Activated CD4-positive, alpha-beta memory T cell treated with anti-CD3 and anti-CD28 coated beads for 36 hours (primary cell): ENCODE data around the gene PLA2G4F. TPM values are rescaled to one million over a fixed set of nuclear protein-coding genes. Genes with fewer than 3 reads are reported as not detected.

Experiments used
- CTCF ChIA-PET: fragments of 350-600 bp; sonication (Branson Sonifier 250); formaldehyde crosslinking; loops from one replicate; lab custom pipeline; 2021; ENCODE audit warnings: antibody characterized with exemption, inconsistent platforms; lab: Charles Lee
- POLR2A ChIA-PET: fragments of 350-600 bp; sonication (Branson Sonifier 250); formaldehyde crosslinking; loops from one replicate; lab custom pipeline; 2021; ENCODE audit warnings: antibody characterized with exemption; lab: Charles Lee
- DNase-seq: peaks from one replicate; pipeline ENCODE4 v3.0.0-alpha.2; 2020
- H3K27ac Mint-ChIP-seq: one replicate; pipeline ENCODE4 v1.8.0; 2021; ENCODE audit warnings: mixed read lengths
- H3K27me3 Mint-ChIP-seq: one replicate; pipeline ENCODE4 v1.8.0; 2021; ENCODE audit warnings: mixed read lengths
- H3K36me3 Mint-ChIP-seq: one replicate; pipeline ENCODE4 v1.8.0; 2021; ENCODE audit warnings: mixed read lengths
- H3K4me1 Mint-ChIP-seq: one replicate; pipeline ENCODE4 v1.8.0; 2021; ENCODE audit warnings: low read depth, mixed read lengths
- H3K4me3 Mint-ChIP-seq: one replicate; pipeline ENCODE4 v1.8.0; 2021; ENCODE audit warnings: mild to moderate bottlenecking, mixed read lengths
- H3K9me3 Mint-ChIP-seq: one replicate; pipeline ENCODE4 v1.8.0; 2021; ENCODE audit warnings: mixed read lengths
- intact Hi-C: fragments of 100-400 bp; cut with micrococcal nuclease; formaldehyde crosslinking; loops from one replicate; pipeline ENCODE4 v1.15.1; 2023
- total RNA-seq, 2 experiments: library from RNA; stranded (reverse); gene quantifications; one replicate each; pipeline ENCODE4 v1.2.3, GENCODE V29; 2021

The PLA2G4F gene
- total RNA-seq, 2 experiments from 2014 or later, result not detected

- no peak overlapping the region for H3K27ac Mint-ChIP-seq
- intact Hi-C loops, result no loop called here
- H3K4me1 Mint-ChIP-seq, result no peaks in the 10 kb centered on the region
- no peaks in the 10 kb centered on the region for H3K36me3 Mint-ChIP-seq
- ChIA-PET POLR2A (no interaction called here), CTCF (no interaction called here)
- no peaks in the 10 kb centered on the region for H3K27me3 Mint-ChIP-seq
- H3K4me3 Mint-ChIP-seq, result no peak overlapping the region
- no peaks in the 10 kb centered on the region for H3K9me3 Mint-ChIP-seq
- no peak for DNase-seq
Observed at GRCh38 chr15:42151736-42152135, 4.7 kb downstream of the PLA2G4F start.

- ChIA-PET CTCF (interaction anchor here (1.3 kb wide), 1 partner anchor 13 kb away, joined by 3 read pairs; no protein-coding TSS in a partner anchor), POLR2A (no interaction called here)
- H3K27me3 Mint-ChIP-seq, result no peaks in the 10 kb centered on the region
Observed at GRCh38 chr15:42151141-42151561, 5.3 kb downstream of the PLA2G4F start.

GRCh38 chr15:42150219-42150970 lies 6.0 kb downstream of the PLA2G4F start:
- intact Hi-C loops, result no loop called here
- Mint-ChIP-seq H3K4me1 (no peaks in the 10 kb centered on the region), H3K4me3 (no peak overlapping the region), H3K9me3 (no peaks in the 10 kb centered on the region), H3K27me3 (no peaks in the 10 kb centered on the region), H3K27ac (no peak overlapping the region), H3K36me3 (no peaks in the 10 kb centered on the region)
- POLR2A ChIA-PET, result no interaction called here
- no peak for DNase-seq
- CTCF ChIA-PET, result interaction anchor here (1.3 kb wide), 1 partner anchor 12 kb away, joined by 3 read pairs; no protein-coding TSS in a partner anchor

More at GRCh38 chr15:42151141-42151561, 5.3 kb downstream of the PLA2G4F start:
- no peak for DNase-seq
- H3K27ac Mint-ChIP-seq, result no peak overlapping the region
- H3K36me3 Mint-ChIP-seq, result no peaks in the 10 kb centered on the region
- H3K9me3 Mint-ChIP-seq, result no peaks in the 10 kb centered on the region
- no peaks in the 10 kb centered on the region for H3K4me1 Mint-ChIP-seq
- intact Hi-C loops, result no loop called here
- no peak overlapping the region for H3K4me3 Mint-ChIP-seq

GRCh38 chr15:42149493-42150218 lies 6.8 kb downstream of the PLA2G4F start:
- no peak for DNase-seq
- intact Hi-C loops, result no loop called here
- H3K9me3 Mint-ChIP-seq, result no peaks in the 10 kb centered on the region
- H3K27me3 Mint-ChIP-seq, result no peaks in the 10 kb centered on the region
- no peak overlapping the region for H3K27ac Mint-ChIP-seq
- H3K4me1 Mint-ChIP-seq, result no peaks in the 10 kb centered on the region
- no peaks in the 10 kb centered on the region for H3K36me3 Mint-ChIP-seq
- POLR2A ChIA-PET, result no interaction called here
- CTCF ChIA-PET, result interaction anchor here (1.3 kb wide), 2 partner anchors 12 kb away, joined by 3 to 4 read pairs; no protein-coding TSS in a partner anchor
- H3K4me3 Mint-ChIP-seq, result no peak overlapping the region

DNA sequence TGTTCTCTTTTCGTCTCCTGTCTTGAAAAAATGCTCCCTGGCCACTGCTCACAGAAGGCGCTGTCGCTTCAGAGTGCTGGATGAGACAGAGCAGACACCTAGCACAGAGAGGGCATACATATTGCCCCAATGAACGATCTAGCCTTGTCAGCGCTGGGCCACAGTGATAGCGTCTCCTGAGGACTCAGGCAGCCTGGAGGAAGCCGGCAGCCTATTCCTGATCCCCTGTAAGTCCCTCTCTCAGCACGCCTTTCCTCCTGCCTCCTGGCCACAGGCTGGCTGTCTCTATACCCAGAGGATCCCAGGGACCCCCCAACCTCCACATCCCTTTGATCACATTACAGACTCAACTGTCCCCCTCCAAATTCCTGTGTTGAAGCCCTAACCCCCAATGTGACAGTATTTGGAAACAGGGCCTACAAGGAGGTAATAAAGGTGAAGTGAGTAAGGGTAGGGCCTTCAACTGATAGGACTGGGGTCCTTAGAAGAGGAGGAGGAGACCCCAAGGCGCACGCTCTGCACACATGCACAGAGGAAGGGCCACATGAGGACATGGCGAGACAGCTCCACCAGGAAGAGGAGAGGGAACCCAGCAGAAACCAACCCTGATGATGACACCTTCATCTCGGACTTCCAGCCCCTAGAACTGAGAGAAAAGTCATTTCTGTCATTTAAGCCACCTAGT lies 7.5 kb downstream of the PLA2G4F start:
- H3K36me3 Mint-ChIP-seq, result no peaks in the 10 kb centered on the region
- no peak overlapping the region for H3K4me3 Mint-ChIP-seq
- H3K4me1 Mint-ChIP-seq, result no peaks in the 10 kb centered on the region
- H3K9me3 Mint-ChIP-seq, result no peaks in the 10 kb centered on the region
- CTCF ChIA-PET, result interaction anchor here (1.3 kb wide), 1 partner anchor 11 kb away, joined by 4 read pairs; no protein-coding TSS in a partner anchor
- POLR2A ChIA-PET, result no interaction called here
- H3K27me3 Mint-ChIP-seq, result no peaks in the 10 kb centered on the region
- no peak overlapping the region for H3K27ac Mint-ChIP-seq
- intact Hi-C loops, result no loop called here
- no peak for DNase-seq

DNA sequence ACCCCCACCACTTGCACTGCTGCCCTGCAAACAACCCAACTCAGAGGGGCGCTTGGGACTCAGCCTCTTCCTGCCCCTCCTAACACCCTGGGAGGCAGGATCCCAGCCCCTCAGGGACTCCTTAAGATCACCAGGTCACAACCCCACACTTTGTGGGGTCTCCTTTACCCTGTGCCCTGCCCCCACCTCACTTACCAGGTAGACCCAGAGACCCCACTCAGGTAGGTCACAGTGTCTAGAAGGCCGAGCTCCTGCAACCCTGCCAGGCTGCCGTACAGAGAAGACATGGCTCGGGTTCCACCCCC lies 9.1 kb downstream of the PLA2G4F start:
- Mint-ChIP-seq H3K9me3 (no peaks in the 10 kb centered on the region), H3K27me3 (peaks cover 2% of the 10 kb centered on the region), H3K27ac (no peak overlapping the region), H3K4me3 (no peak overlapping the region), H3K36me3 (no peaks in the 10 kb centered on the region), H3K4me1 (no peaks in the 10 kb centered on the region)
- ChIA-PET CTCF (no interaction called here), POLR2A (no interaction called here)
- DNase-seq, result no peak
- intact Hi-C loops, result no loop called here

DNA sequence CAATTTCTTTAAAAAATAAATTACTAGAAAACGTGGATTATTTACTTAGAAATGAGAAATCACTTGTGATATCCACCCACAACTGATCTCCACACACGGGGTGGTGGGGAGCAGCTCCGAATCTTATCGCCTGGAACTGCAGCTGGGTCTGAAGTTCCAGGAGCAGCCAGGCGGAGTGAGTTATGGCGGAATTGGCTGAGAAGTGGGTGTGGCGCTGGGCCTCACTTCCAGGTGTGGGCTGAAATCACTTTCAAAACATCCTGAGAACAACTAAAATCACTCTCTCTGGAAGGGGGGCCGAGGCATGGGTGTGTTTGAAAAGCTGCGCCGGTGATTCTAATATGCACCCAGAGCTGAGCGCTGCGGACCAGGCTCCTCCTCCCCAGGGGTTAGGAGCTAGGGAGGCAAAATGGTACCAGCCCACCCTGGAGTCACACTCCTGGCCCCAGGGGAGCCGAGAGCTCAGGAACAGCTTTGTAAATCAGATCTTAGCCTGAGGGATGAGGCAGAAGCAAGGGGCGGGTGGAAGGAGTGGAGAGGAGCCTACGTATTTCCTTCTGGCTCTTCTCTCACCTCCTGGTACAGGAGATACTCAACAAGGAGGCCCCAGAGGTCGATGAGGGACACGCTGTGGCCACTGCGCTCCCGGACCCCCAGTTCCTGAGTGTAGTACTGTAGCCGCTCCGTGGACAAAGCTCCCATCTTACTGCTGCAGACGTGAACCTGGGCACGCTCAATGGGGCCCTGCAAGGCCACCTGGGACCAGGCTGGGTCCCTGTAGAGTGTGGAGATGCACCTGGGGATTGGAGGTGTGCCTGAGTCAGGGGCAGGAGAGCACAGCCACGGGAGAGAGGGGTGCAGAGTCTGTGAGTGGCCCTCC lies 9.6 kb downstream of the PLA2G4F start:
- no peak for DNase-seq
- no peaks in the 10 kb centered on the region for H3K4me1 Mint-ChIP-seq
- intact Hi-C loops, result no loop called here
- H3K4me3 Mint-ChIP-seq, result no peak overlapping the region
- ChIA-PET POLR2A (no interaction called here), CTCF (interaction anchor here (0.7 to 1.3 kb wide), 3 partner anchors 9 to 15 kb away, joined by 3 to 4 read pairs (median 3); no protein-coding TSS in a partner anchor)
- no peaks in the 10 kb centered on the region for H3K36me3 Mint-ChIP-seq
- H3K27me3 Mint-ChIP-seq, result peaks cover 2% of the 10 kb centered on the region
- no peaks in the 10 kb centered on the region for H3K9me3 Mint-ChIP-seq
- H3K27ac Mint-ChIP-seq, result no peak overlapping the region

DNA sequence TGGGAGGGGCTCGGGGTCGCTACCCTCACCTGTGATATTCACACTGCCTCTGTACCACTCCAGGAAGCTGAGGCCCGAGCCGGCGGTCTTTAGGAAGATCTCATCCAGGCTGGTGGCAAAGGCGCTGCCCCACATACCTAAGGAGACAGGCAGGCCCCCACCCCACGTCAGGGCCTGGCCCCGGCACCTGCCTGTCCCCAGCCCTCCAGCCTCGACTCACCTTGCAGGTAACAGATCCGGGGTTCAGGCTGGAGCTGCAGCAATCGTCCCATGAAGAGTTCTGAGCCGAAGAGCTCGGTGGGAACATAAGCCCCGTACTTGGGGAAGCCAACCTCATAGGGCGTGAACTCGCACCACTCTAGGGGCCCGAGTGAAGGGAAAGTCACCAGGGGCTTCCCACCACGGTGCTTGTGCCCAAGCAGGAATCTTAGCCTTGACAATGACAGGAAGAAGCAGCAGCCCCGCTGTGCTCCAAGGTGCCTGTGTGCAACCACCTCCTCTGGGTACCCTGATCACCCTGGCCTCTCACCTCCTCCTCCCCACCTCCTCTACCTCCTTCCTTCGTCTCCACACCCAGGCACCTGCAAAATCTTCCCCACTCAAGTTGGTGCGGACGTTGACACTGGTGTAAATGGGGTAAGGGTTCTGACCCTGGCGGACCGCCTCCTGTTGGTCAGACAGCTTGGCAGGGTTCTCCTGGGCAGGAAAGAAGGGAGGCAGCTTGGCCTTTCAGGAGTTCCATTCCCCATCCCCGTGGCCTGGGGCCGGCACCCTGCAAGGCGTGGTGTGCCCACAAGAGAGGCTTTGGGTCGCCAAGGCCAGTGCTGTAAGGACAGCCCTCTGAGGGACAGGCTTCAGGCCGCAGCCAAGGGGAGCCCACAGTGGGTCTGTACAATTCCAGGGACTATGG lies 10.6 kb downstream of the PLA2G4F start:
- no peak for DNase-seq
- intact Hi-C loops, result no loop called here
- no peaks in the 10 kb centered on the region for H3K9me3 Mint-ChIP-seq
- ChIA-PET CTCF (interaction anchor here (0.7 to 1.3 kb wide), 3 partner anchors 8 to 14 kb away, joined by 3 to 4 read pairs (median 3); no protein-coding TSS in a partner anchor), POLR2A (no interaction called here)
- no peaks in the 10 kb centered on the region for H3K4me1 Mint-ChIP-seq
- no peak overlapping the region for H3K27ac Mint-ChIP-seq
- H3K36me3 Mint-ChIP-seq, result no peaks in the 10 kb centered on the region
- no peak overlapping the region for H3K4me3 Mint-ChIP-seq
- H3K27me3 Mint-ChIP-seq, result peaks cover 2% of the 10 kb centered on the region

- Mint-ChIP-seq H3K4me1 (no peaks in the 10 kb centered on the region), H3K36me3 (no peaks in the 10 kb centered on the region), H3K4me3 (no peak overlapping the region), H3K9me3 (no peaks in the 10 kb centered on the region), H3K27me3 (peaks cover 2% of the 10 kb centered on the region), H3K27ac (no peak overlapping the region)
- POLR2A ChIA-PET, result no interaction called here
- intact Hi-C loops, result no loop called here
- CTCF ChIA-PET, result interaction anchor here (0.9 kb wide), 1 partner anchor 10 kb away, joined by 3 read pairs; no protein-coding TSS in a partner anchor
- no peak for DNase-seq
Observed at GRCh38 chr15:42144841-42145375, 11.5 kb downstream of the PLA2G4F start.

GRCh38 chr15:42143866-42144625 lies 12.4 kb downstream of the PLA2G4F start:
- intact Hi-C loops, result no loop called here
- no peaks in the 10 kb centered on the region for H3K36me3 Mint-ChIP-seq
- peaks cover 2% of the 10 kb centered on the region for H3K27me3 Mint-ChIP-seq
- no peak overlapping the region for H3K27ac Mint-ChIP-seq
- no peaks in the 10 kb centered on the region for H3K4me1 Mint-ChIP-seq
- ChIA-PET POLR2A (no interaction called here), CTCF (interaction anchor here (0.9 kb wide), 1 partner anchor 9 kb away, joined by 3 read pairs; no protein-coding TSS in a partner anchor)
- H3K9me3 Mint-ChIP-seq, result no peaks in the 10 kb centered on the region
- H3K4me3 Mint-ChIP-seq, result no peak overlapping the region
- no peak for DNase-seq
